Effector memory CD8-positive, alpha-beta T cell (primary cell): ENCODE measurements around the gene PRKD3.
A peak's percentile ranks its signal among the peaks of the same experiment; 100 is the strongest.

ENCODE experiments used
- ATAC-seq: fragments of 150-1000 bp; cut with Tn5 transposase; replicated peaks from 2 replicates; pipeline ENCODE4 v1.10.0; 2021; ENCODE audit warnings: mild to moderate bottlenecking, moderate library complexity
- DNase-seq, 3 experiments: peaks; one replicate each; pipeline ENCODE4 v3.0.0; 2021
- H3K27ac Mint-ChIP-seq, 2 donors: one replicate each; pipeline ENCODE4 v1.8.0; 2022; ENCODE audit warnings: mild to moderate bottlenecking in 2 of 2, mixed read lengths in 2 of 2, moderate library complexity in 2 of 2
- H3K27me3 Mint-ChIP-seq, 2 donors: one replicate each; pipeline ENCODE4 v1.8.0; 2022; ENCODE audit warnings: mixed read lengths in 2 of 2
- H3K36me3 Mint-ChIP-seq: one replicate; pipeline ENCODE4 v1.8.0; 2022; ENCODE audit warnings: mild to moderate bottlenecking, moderate library complexity, mixed read lengths; ENCODE audit not compliant: insufficient read depth
- H3K4me1 Mint-ChIP-seq, 2 donors: one replicate each; pipeline ENCODE4 v1.8.0; 2022; ENCODE audit warnings: low read depth in 2 of 2, mixed read lengths in 2 of 2
- H3K4me3 Mint-ChIP-seq, 2 donors: one replicate each; pipeline ENCODE4 v1.8.0; 2022; ENCODE audit warnings: mild to moderate bottlenecking in 2 of 2, mixed read lengths in 2 of 2, moderate library complexity in 2 of 2
- H3K9me3 Mint-ChIP-seq, 2 donors: one replicate each; pipeline ENCODE4 v1.8.0; 2022; ENCODE audit warnings: mixed read lengths in 2 of 2
- total RNA-seq, 9 experiments: gene quantifications; one replicate each; lab custom pipeline; 2026; lab: John Stamatoyannopoulos, UW

The PRKD3 gene
- 59.2 to 177 (median 102) reads per million in 9 experiments for total RNA-seq

GRCh38 chr2:37324786-37325624 lies at the start of gene PRKD3:
PRKD3 (minus strand) TSS chr2:37324833; CDS start chr2:37316524, 8,309 bp downstream.
- peak; percentile 55 for ATAC-seq
- H3K27ac Mint-ChIP-seq: peak within 1 kb of the TSS; percentile 97
- H3K9me3 Mint-ChIP-seq: no peaks in the 10 kb centered on the region
- H3K27me3 Mint-ChIP-seq: peaks cover 0 to 11% of the 10 kb centered on the region in 2 donors
- H3K4me3 Mint-ChIP-seq: peak within 1 kb of the TSS; percentile 96 to 98
- peak; percentile 32 to 60 (median 48) for DNase-seq
- peaks cover 17 to 21% of the 10 kb centered on the region in 2 donors for H3K4me1 Mint-ChIP-seq
- H3K36me3 Mint-ChIP-seq: peaks cover 7% of the 10 kb centered on the region

GRCh38 chr2:37372000-37372399 lies 47.4 kb upstream of the PRKD3 start:
- H3K27ac Mint-ChIP-seq: no peak overlapping the region

GRCh38 chr2:37370666-37371065 lies 46.0 kb upstream of the PRKD3 start:
- Mint-ChIP-seq H3K9me3 (no peaks in the 10 kb centered on the region), H3K4me1 (peaks cover 9 to 15% of the 10 kb centered on the region in 2 donors), H3K27ac (no peak overlapping the region), H3K27me3 (peaks cover 19 to 21% of the 10 kb centered on the region in 2 donors), H3K36me3 (no peaks in the 10 kb centered on the region), H3K4me3 (no peak overlapping the region)
- ATAC-seq: no peak
- DNase-seq: no peak

More at GRCh38 chr2:37372000-37372399, 47.4 kb upstream of the PRKD3 start:
- no peak for DNase-seq
- ATAC-seq: no peak
- Mint-ChIP-seq H3K4me3 (no peak overlapping the region), H3K9me3 (no peaks in the 10 kb centered on the region), H3K36me3 (no peaks in the 10 kb centered on the region), H3K4me1 (peaks cover 12 to 20% of the 10 kb centered on the region in 2 donors), H3K27me3 (peaks cover 32 to 34% of the 10 kb centered on the region in 2 donors)

GRCh38 chr2:37367984-37368383 lies 43.4 kb upstream of the PRKD3 start:
- ATAC-seq (no peak), DNase-seq (no peak)
- peaks cover 9 to 15% of the 10 kb centered on the region in 2 donors for H3K4me1 Mint-ChIP-seq
- H3K9me3 Mint-ChIP-seq: no peaks in the 10 kb centered on the region
- H3K27ac Mint-ChIP-seq: peak overlapping the region in 1 of 2 donors; percentile 39
- no peaks in the 10 kb centered on the region for H3K36me3 Mint-ChIP-seq
- peaks cover 5 to 8% of the 10 kb centered on the region in 2 donors for H3K27me3 Mint-ChIP-seq
- no peak overlapping the region for H3K4me3 Mint-ChIP-seq

GRCh38 chr2:37367310-37367709 lies 42.7 kb upstream of the PRKD3 start:
- peaks cover 5 to 8% of the 10 kb centered on the region in 2 donors for H3K27me3 Mint-ChIP-seq
- no peaks in the 10 kb centered on the region for H3K9me3 Mint-ChIP-seq
- H3K4me1 Mint-ChIP-seq: peaks cover 9 to 15% of the 10 kb centered on the region in 2 donors
- H3K27ac Mint-ChIP-seq: peak overlapping the region in 1 of 2 donors; percentile 39
- no peak overlapping the region for H3K4me3 Mint-ChIP-seq
- no peak for ATAC-seq
- no peaks in the 10 kb centered on the region for H3K36me3 Mint-ChIP-seq
- DNase-seq: no peak

- Mint-ChIP-seq H3K4me3 (no peak overlapping the region), H3K36me3 (no peaks in the 10 kb centered on the region), H3K27ac (no peak overlapping the region), H3K4me1 (peaks cover 9 to 15% of the 10 kb centered on the region in 2 donors), H3K27me3 (peaks cover 1 to 8% of the 10 kb centered on the region in 2 donors), H3K9me3 (no peaks in the 10 kb centered on the region)
- ATAC-seq (peak; percentile 27), DNase-seq (no peak)
Measured at GRCh38 chr2:37366773-37367172, 42.1 kb upstream of the PRKD3 start.

- DNase-seq (no peak), ATAC-seq (peak; percentile 66)
- peaks cover 9 to 15% of the 10 kb centered on the region in 2 donors for H3K4me1 Mint-ChIP-seq
- no peaks in the 10 kb centered on the region for H3K36me3 Mint-ChIP-seq
- no peaks in the 10 kb centered on the region for H3K9me3 Mint-ChIP-seq
- H3K4me3 Mint-ChIP-seq: no peak overlapping the region
- peaks cover 0 to 8% of the 10 kb centered on the region in 2 donors for H3K27me3 Mint-ChIP-seq
- H3K27ac Mint-ChIP-seq: no peak overlapping the region
Measured at GRCh38 chr2:37365669-37366068, 41.0 kb upstream of the PRKD3 start.

GRCh38 chr2:37364351-37364750 lies 39.7 kb upstream of the PRKD3 start:
- no peaks in the 10 kb centered on the region for H3K9me3 Mint-ChIP-seq
- H3K4me3 Mint-ChIP-seq: no peak overlapping the region
- H3K36me3 Mint-ChIP-seq: no peaks in the 10 kb centered on the region
- H3K4me1 Mint-ChIP-seq: peaks cover 9 to 15% of the 10 kb centered on the region in 2 donors
- ATAC-seq (no peak), DNase-seq (no peak)
- H3K27me3 Mint-ChIP-seq: peaks cover 0 to 9% of the 10 kb centered on the region in 2 donors
- no peak overlapping the region for H3K27ac Mint-ChIP-seq

GRCh38 chr2:37361994-37362698 lies 37.5 kb upstream of the PRKD3 start:
- no peaks in the 10 kb centered on the region for H3K9me3 Mint-ChIP-seq
- peaks cover 12 to 22% of the 10 kb centered on the region in 2 donors for H3K27me3 Mint-ChIP-seq

GRCh38 chr2:37361216-37361815 lies 36.7 kb upstream of the PRKD3 start:
- Mint-ChIP-seq H3K27ac (no peak overlapping the region), H3K4me1 (peaks cover 0 to 2% of the 10 kb centered on the region in 2 donors), H3K36me3 (no peaks in the 10 kb centered on the region), H3K27me3 (peaks cover 16 to 28% of the 10 kb centered on the region in 2 donors), H3K4me3 (no peak overlapping the region), H3K9me3 (no peaks in the 10 kb centered on the region)
- DNase-seq: no peak
- no peak for ATAC-seq

More at GRCh38 chr2:37361994-37362698, 37.5 kb upstream of the PRKD3 start:
- DNase-seq: no peak
- H3K27ac Mint-ChIP-seq: no peak overlapping the region
- ATAC-seq: no peak
- H3K4me3 Mint-ChIP-seq: no peak overlapping the region
- H3K36me3 Mint-ChIP-seq: no peaks in the 10 kb centered on the region
- H3K4me1 Mint-ChIP-seq: peaks cover 0 to 10% of the 10 kb centered on the region in 2 donors

GRCh38 chr2:37358466-37358865 lies 33.8 kb upstream of the PRKD3 start:
- ATAC-seq (no peak), DNase-seq (no peak)
- H3K4me3 Mint-ChIP-seq: no peak overlapping the region
- H3K4me1 Mint-ChIP-seq: no peaks in the 10 kb centered on the region
- H3K27ac Mint-ChIP-seq: no peak overlapping the region
- H3K36me3 Mint-ChIP-seq: no peaks in the 10 kb centered on the region
- H3K9me3 Mint-ChIP-seq: no peaks in the 10 kb centered on the region
- peaks cover 21 to 43% of the 10 kb centered on the region in 2 donors for H3K27me3 Mint-ChIP-seq

GRCh38 chr2:37357530-37357929 lies 32.9 kb upstream of the PRKD3 start:
- no peak overlapping the region for H3K27ac Mint-ChIP-seq
- H3K36me3 Mint-ChIP-seq: no peaks in the 10 kb centered on the region
- H3K27me3 Mint-ChIP-seq: peaks cover 21 to 43% of the 10 kb centered on the region in 2 donors
- H3K9me3 Mint-ChIP-seq: no peaks in the 10 kb centered on the region
- no peak overlapping the region for H3K4me3 Mint-ChIP-seq
- H3K4me1 Mint-ChIP-seq: no peaks in the 10 kb centered on the region
- ATAC-seq (no peak), DNase-seq (no peak)

- Mint-ChIP-seq H3K9me3 (no peaks in the 10 kb centered on the region), H3K36me3 (no peaks in the 10 kb centered on the region), H3K27me3 (peaks cover 21 to 39% of the 10 kb centered on the region in 2 donors), H3K4me1 (no peaks in the 10 kb centered on the region), H3K27ac (no peak overlapping the region), H3K4me3 (no peak overlapping the region)
- DNase-seq: no peak
- no peak for ATAC-seq
Measured at GRCh38 chr2:37357069-37357468, 32.4 kb upstream of the PRKD3 start.
